Measurements from ENCODE around the gene ITGA1. TPM values are rescaled to one million over a fixed set of nuclear protein-coding genes. Genes with fewer than 3 reads are reported as not detected.
A peak's percentile ranks its signal among the peaks of the same experiment; 100 is the strongest.

ITGA1 gene
- total RNA-seq, 4 donors from 2014 or later, result 5.7 to 20.4 (median 12.4) TPM

DNA sequence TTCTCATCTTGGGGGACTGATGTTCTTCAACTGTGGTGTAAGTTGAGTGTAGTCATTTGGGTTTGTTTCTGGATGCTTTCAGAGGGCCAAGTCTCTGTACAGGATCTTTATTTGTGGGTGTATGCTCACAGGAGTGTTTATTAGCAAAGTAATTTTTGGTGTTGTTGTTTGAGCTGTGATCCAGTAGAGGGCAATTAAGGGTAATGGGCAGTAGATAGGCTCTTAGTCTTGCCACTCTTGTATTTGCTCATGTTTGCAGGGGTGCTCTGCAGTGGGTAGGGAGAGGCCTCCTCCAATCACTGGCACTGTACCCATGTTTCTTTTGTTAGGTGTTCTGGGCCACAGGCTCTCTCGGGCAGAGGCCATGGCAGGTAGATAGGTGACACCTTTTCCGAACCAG, 155.6 kb downstream of the ITGA1 start:
- TF ChIP-seq, protein P1, sequence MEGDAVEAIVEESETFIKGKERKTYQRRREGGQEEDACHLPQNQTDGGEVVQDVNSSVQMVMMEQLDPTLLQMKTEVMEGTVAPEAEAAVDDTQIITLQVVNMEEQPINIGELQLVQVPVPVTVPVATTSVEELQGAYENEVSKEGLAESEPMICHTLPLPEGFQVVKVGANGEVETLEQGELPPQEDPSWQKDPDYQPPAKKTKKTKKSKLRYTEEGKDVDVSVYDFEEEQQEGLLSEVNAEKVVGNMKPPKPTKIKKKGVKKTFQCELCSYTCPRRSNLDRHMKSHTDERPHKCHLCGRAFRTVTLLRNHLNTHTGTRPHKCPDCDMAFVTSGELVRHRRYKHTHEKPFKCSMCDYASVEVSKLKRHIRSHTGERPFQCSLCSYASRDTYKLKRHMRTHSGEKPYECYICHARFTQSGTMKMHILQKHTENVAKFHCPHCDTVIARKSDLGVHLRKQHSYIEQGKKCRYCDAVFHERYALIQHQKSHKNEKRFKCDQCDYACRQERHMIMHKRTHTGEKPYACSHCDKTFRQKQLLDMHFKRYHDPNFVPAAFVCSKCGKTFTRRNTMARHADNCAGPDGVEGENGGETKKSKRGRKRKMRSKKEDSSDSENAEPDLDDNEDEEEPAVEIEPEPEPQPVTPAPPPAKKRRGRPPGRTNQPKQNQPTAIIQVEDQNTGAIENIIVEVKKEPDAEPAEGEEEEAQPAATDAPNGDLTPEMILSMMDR (IDR thresholded peaks at IDR 0.05 in 4 of 5, conservative IDR thresholded peaks at IDR 0.05 in 1 of 5), result no peak
- TF ChIP-seq POLR2A (IDR thresholded peaks at IDR 0.05), result no peak
- no peak overlapping the region for H3K4me3 ChIP-seq

DNA sequence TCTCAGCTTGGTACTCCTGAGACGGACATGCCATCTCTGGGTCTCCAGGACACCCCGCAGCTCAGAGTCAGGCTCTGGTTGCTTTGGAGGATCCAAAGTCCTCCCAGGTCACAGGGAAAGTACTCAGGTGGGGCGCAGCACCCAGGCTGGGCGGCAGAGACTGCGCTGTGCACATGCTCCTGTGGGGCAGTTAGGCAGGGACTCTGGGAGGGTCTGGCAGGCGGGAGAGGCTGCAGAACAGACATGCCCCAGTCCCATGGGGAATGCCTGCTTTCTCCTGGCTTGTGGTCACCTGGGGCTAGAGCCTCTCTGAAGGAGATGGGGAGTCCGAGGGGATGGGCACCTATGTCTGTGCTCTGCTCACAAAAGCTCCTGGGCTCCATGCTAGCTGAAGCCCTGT, 156.1 kb downstream of the ITGA1 start:
- ATAC-seq (no peak), DNase-seq (no peak)
- H3K36me3 ChIP-seq, result no peaks in the 10 kb centered on the region
- TF ChIP-seq, protein P1 (IDR thresholded peaks at IDR 0.05 in 4 of 5, conservative IDR thresholded peaks at IDR 0.05 in 1 of 5), result no peak
- TF ChIP-seq POLR2A (IDR thresholded peaks at IDR 0.05), result no peak
- H3K9me3 ChIP-seq, result no peaks in the 10 kb centered on the region
- in situ Hi-C loops (cut with MboI; ENCODE audit: low sequenced_read_pairs in 4 of 4) (loop anchor here in 1 of 4 donors (10.0 kb wide), 1 partner anchor 151 kb away; no protein-coding TSS in a partner anchor), intact Hi-C loops (cut with DNase I; ENCODE audit: low total_unique reads) (no loop called here)
- no peak overlapping the region for H3K4me3 ChIP-seq
- H3K4me1 ChIP-seq, result no peaks in the 10 kb centered on the region
- H3K27me3 ChIP-seq, result no peaks in the 10 kb centered on the region
- no peak overlapping the region for H3K27ac ChIP-seq

More for the DNA sequence above, 155.6 kb downstream of the ITGA1 start:
- Histone ChIP-seq H3K4me1 (no peaks in the 10 kb centered on the region), H3K36me3 (no peaks in the 10 kb centered on the region), H3K9me3 (no peaks in the 10 kb centered on the region), H3K27me3 (no peaks in the 10 kb centered on the region), H3K27ac (no peak overlapping the region)
- intact Hi-C loops (cut with DNase I; ENCODE audit: low total_unique reads), result no loop called here
- DNase-seq (no peak), ATAC-seq (no peak)
- in situ Hi-C loops (cut with MboI; ENCODE audit: low sequenced_read_pairs in 4 of 4), result loop anchor here in 1 of 4 donors (10.0 kb wide), 1 partner anchor 152 kb away; no protein-coding TSS in a partner anchor

DNA sequence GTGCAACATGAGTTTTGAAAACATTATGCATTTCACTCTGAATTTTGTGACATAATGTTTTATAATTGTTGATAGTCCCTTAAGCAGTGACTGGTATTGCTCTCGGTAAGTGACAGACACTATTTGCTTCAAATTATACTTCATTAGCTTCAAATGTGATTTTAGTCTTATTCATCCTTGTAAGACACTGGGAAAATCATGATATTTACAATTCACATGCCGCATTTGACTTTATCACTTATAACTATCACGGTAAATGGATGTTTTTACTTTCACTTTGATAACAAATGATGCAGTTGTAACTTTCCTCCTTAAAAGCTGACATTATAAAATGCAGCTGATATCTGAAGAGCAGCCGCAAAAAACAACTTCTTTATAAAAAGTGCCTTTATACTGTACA, 157.3 kb downstream of the ITGA1 start:
- in situ Hi-C loops (cut with MboI; ENCODE audit: low sequenced_read_pairs in 4 of 4), result loop anchor here in 3 of 4 donors (5.0 to 10.0 kb wide), 2 partner anchors 150 to 152 kb away; no protein-coding TSS in a partner anchor
- DNase-seq (no peak), ATAC-seq (no peak)
- intact Hi-C loops (cut with DNase I; ENCODE audit: low total_unique reads), result no loop called here
- TF ChIP-seq, protein P1 (IDR thresholded peaks at IDR 0.05 in 4 of 5, conservative IDR thresholded peaks at IDR 0.05 in 1 of 5), result no peak
- no peak for TF ChIP-seq POLR2A (IDR thresholded peaks at IDR 0.05)
- Histone ChIP-seq H3K27me3 (no peaks in the 10 kb centered on the region), H3K4me1 (no peaks in the 10 kb centered on the region), H3K36me3 (no peaks in the 10 kb centered on the region), H3K9me3 (no peaks in the 10 kb centered on the region), H3K27ac (peak overlapping the region in 2 of 4 donors; percentile 7 to 8), H3K4me3 (peak overlapping the region in 2 of 4 donors; percentile 4 to 30)

DNA sequence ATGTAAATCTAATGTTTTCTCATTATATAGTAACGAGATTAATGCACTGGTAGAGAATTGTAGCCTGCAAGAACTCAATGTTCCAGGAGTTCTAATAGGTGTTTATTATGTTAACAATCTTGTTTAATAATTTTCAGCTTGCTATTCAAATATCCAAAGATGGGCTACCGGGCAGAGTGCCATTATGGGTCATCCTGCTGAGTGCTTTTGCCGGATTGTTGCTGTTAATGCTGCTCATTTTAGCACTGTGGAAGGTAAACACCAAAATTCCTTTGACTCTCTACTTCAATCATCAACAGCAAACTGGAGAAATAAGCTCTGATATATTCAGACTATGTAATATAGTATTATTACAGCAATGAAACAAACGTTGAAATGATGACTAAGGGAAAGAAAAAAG, 159.5 kb downstream of the ITGA1 start:
- Histone ChIP-seq H3K9me3 (no peaks in the 10 kb centered on the region), H3K4me1 (no peaks in the 10 kb centered on the region), H3K27ac (no peak overlapping the region), H3K4me3 (no peak overlapping the region), H3K27me3 (no peaks in the 10 kb centered on the region), H3K36me3 (no peaks in the 10 kb centered on the region)
- DNase-seq, result no peak
- intact Hi-C loops (cut with DNase I; ENCODE audit: low total_unique reads) (no loop called here), in situ Hi-C loops (cut with MboI; ENCODE audit: low sequenced_read_pairs in 4 of 4) (loop anchor here in 3 of 4 donors (5.0 to 10.0 kb wide), 2 partner anchors 148 to 150 kb away; no protein-coding TSS in a partner anchor)
- TF ChIP-seq POLR2A (IDR thresholded peaks at IDR 0.05), result no peak
- TF ChIP-seq, protein P1 (IDR thresholded peaks at IDR 0.05 in 4 of 5, conservative IDR thresholded peaks at IDR 0.05 in 1 of 5), result no peak
- no peak for ATAC-seq

DNA sequence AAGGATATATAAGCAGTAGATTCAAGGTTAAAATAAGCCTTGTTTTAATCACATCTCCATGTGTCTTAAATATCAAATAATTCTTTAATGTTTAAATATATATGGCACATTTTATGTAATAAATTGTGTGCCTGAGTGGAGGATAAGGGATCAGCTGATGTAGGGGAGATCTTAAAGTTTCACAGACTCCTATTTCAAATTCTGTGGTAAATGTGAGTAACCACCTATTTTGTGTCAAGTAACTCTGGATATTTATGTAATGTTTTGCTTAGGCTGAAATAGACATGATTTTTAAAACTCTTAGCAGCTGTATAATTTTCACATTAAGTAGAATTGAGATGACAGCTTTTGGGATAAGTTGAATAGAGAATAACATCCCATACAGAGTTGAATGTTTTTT, 160.1 kb downstream of the ITGA1 start:
- H3K4me3 ChIP-seq, result no peak overlapping the region
- no peak overlapping the region for H3K27ac ChIP-seq
- no peaks in the 10 kb centered on the region for H3K9me3 ChIP-seq
- DNase-seq (no peak), ATAC-seq (no peak)
- in situ Hi-C loops (cut with MboI; ENCODE audit: low sequenced_read_pairs in 4 of 4) (loop anchor here in 3 of 4 donors (5.0 to 10.0 kb wide), 2 partner anchors 147 to 149 kb away; no protein-coding TSS in a partner anchor), intact Hi-C loops (cut with DNase I; ENCODE audit: low total_unique reads) (loop anchor here (2.0 kb wide), 1 partner anchor 147 kb away; no protein-coding TSS in a partner anchor)
- no peaks in the 10 kb centered on the region for H3K4me1 ChIP-seq
- H3K36me3 ChIP-seq, result no peaks in the 10 kb centered on the region
- TF ChIP-seq POLR2A (IDR thresholded peaks at IDR 0.05), result no peak
- TF ChIP-seq, protein P1 (IDR thresholded peaks at IDR 0.05 in 4 of 5, conservative IDR thresholded peaks at IDR 0.05 in 1 of 5), result no peak
- H3K27me3 ChIP-seq, result no peaks in the 10 kb centered on the region
